B cell (primary cell): ENCODE data around the gene MAP2K6.

Source experiments
- CTCF ChIP-seq: fragments of 200-600 bp; IDR thresholded peaks from one replicate; pipeline ENCODE4 v1.8.0; 2022; ENCODE audit warnings: antibody characterized with exemption, mild to moderate bottlenecking
- EZH2 ChIP-seq: IDR thresholded peaks from 2 replicates; pipeline ENCODE4 v1.6.1; 2012; ENCODE audit warnings: borderline replicate concordance, low read depth, mild to moderate bottlenecking, moderate library complexity, low read length; ENCODE audit not compliant: insufficient read depth, poor library complexity, severe bottlenecking

DNA sequence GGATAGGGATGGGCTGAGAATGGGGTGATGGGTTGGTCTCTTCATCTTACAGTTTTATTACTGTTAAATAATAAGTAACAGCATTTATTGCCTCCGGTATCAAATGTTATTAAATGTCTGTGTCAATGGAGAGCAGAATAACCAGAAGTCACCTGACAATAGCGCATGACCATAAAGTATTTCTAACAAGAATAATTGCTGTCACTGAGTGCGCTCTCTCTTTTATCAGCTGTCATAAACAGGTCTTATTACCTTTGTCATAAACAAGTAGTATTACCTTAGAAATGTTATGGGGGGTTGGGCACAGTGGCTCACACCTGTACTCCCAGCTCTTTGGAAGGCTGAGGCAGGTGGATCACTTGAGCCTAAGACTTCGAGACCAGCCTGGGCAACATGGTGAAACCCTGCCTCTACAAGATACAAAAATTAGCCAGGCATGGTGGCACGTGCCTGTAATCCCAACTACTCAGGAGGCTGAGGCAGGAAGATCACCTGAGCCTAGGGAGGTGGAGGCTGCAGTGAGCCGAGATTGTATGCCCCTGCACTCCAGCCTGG lies 120.6 kb downstream of the MAP2K6 start:
- TF ChIP-seq EZH2 (no peak), CTCF (no peak)
